ENCODE measurements around the gene KRT35.

Gene KRT35

GRCh38 chr17:41520821-41521521 is 40.0 kb upstream of the KRT35 start (continued):
- TF ChIP-seq ZNF366 (tag by site-specific recombination; conservative IDR thresholded peaks at IDR 0.05), result peak; percentile 70
- no peak for TF ChIP-seq ZFP3 (tag by site-specific recombination; IDR thresholded peaks at IDR 0.05; ENCODE audit: low read depth)
- TF ChIP-seq TRIM28 (IDR thresholded peaks at IDR 0.05; ENCODE audit: borderline replicate concordance, low read length), result no peak
- no peak for TF ChIP-seq ZNF280C (tag by site-specific recombination; IDR thresholded peaks at IDR 0.05)
- peak; percentile 90 for TF ChIP-seq HIC1 (tag by site-specific recombination; IDR thresholded peaks at IDR 0.05)
- peak; percentile 67; the same call in 1 of the 2 replicates for TF ChIP-seq KLF1 (tag by site-specific recombination; IDR thresholded peaks at IDR 0.05)
- TF ChIP-seq HOXC10 (CRISPR knock-in tag; IDR thresholded peaks at IDR 0.05), result no peak
- 0 out of 2 replicates have a peak, but pooled peaks have one; percentile 6 for TF ChIP-seq TSHZ1 (tag by site-specific recombination; IDR thresholded peaks at IDR 0.05; ENCODE audit: borderline replicate concordance)
- peak; percentile 55 for TF ChIP-seq EGR2 (tag by site-specific recombination; IDR thresholded peaks at IDR 0.05; ENCODE audit: low read depth)

GRCh38 chr17:41519501-41520224 is 38.7 kb upstream of the KRT35 start:
- Histone ChIP-seq H3K4me1 (ENCODE audit: control insufficient read depth, insufficient read depth, low read length) (peaks cover 23% of the 10 kb centered on the region), H3K27ac (ENCODE audit: extremely low read depth, low read depth, low read length) (peak overlapping the region; percentile 59), H3K4me3 (ENCODE audit: low read depth, low read length) (no peak overlapping the region), H3K9me3 (ENCODE audit: control insufficient read depth, insufficient read depth, low read depth, low read length) (no peaks in the 10 kb centered on the region), H3K36me3 (ENCODE audit: control insufficient read depth in 2 of 2, insufficient read depth in 1 of 2, low read length in 2 of 2) (peaks cover 0 to 4% of the 10 kb centered on the region in 2 experiments; a peak in 1 of 3 replicates)
- POLR2A ChIA-PET, result interaction anchor here (1.3 kb wide), 1 partner anchor 8 kb away, joined by 3 read pairs; the partner anchor contains the start of gene KRT19
- CTCF ChIA-PET, result interaction anchor here (1.2 to 1.9 kb wide), 3 partner anchors 30 to 143 kb away, joined by 4 to 14 read pairs (median 4); no protein-coding TSS in a partner anchor
- TF ChIP-seq HIC1 (tag by site-specific recombination; IDR thresholded peaks at IDR 0.05), result 0 out of 2 replicates have a peak, but pooled peaks have one; percentile 28
- peak; percentile 65 for TF ChIP-seq PATZ1 (tag by site-specific recombination; IDR thresholded peaks at IDR 0.05)
- peak; percentile 68; the same call in 1 of the 2 replicates for TF ChIP-seq PBX3 (CRISPR knock-in tag; IDR thresholded peaks at IDR 0.05)
- no peak for TF ChIP-seq HOXD13 (CRISPR knock-in tag; IDR thresholded peaks at IDR 0.05; ENCODE audit: borderline replicate concordance)
- TF ChIP-seq ZBTB20 (tag by site-specific recombination; IDR thresholded peaks at IDR 0.05), result peak; percentile 49; the same call in 1 of the 2 replicates
- TF ChIP-seq ZBTB17 (tag by site-specific recombination; IDR thresholded peaks at IDR 0.05), result 0 out of 2 replicates have a peak, but pooled peaks have one; percentile 26
- TF ChIP-seq ZNF600 (tag by site-specific recombination; IDR thresholded peaks at IDR 0.05), result peak; percentile 85
- peak; percentile 27; the same call in 1 of the 2 replicates for TF ChIP-seq SP7 (tag by site-specific recombination; IDR thresholded peaks at IDR 0.05)
- peak; percentile 50; the same call in 1 of the 2 replicates for TF ChIP-seq MEIS1 (CRISPR knock-in tag; IDR thresholded peaks at IDR 0.05; ENCODE audit: borderline replicate concordance)
- TF ChIP-seq GLIS2 (tag by site-specific recombination; IDR thresholded peaks at IDR 0.05), result 0 out of 2 replicates have a peak, but pooled peaks have one; percentile 17
- no peak for TF ChIP-seq ZNF24 (tag by site-specific recombination; IDR thresholded peaks at IDR 0.05)
- 0 out of 2 replicates have a peak, but pooled peaks have one; percentile 28 for TF ChIP-seq ZNF335 (tag by site-specific recombination; conservative IDR thresholded peaks at IDR 0.05)
